Smooth muscle cell (in vitro differentiated cells): ENCODE measurements around the gene SRSF10. TPM values are rescaled to one million over a fixed set of nuclear protein-coding genes. Genes with fewer than 3 reads are reported as not detected.
A peak's percentile ranks its signal among the peaks of the same experiment; 100 is the strongest.

ENCODE experiments used
- DNase-seq: peaks from one replicate; lab custom pipeline; 2025; ENCODE audit not compliant: unreplicated experiment; lab: John Stamatoyannopoulos, UW
- H2AFZ ChIP-seq: fragments of 200-600 bp; sonication (generic); 2 replicates; pipeline ENCODE4 v1.6.0; 2016; ENCODE audit warnings: antibody characterized with exemption, low read depth, mild to moderate bottlenecking
- H3F3A ChIP-seq: fragments of 200-600 bp; sonication (generic); 2 replicates; pipeline ENCODE4 v1.6.0; 2017; ENCODE audit warnings: antibody characterized with exemption, low read depth
- H3K27ac ChIP-seq: fragments of 200-600 bp; sonication (generic); 2 replicates; pipeline ENCODE4 v1.5.1; 2016; ENCODE audit warnings: low read depth, mild to moderate bottlenecking
- H3K27me3 ChIP-seq: fragments of 200-600 bp; sonication (generic); 2 replicates; pipeline ENCODE4 v1.6.1; 2016; ENCODE audit warnings: low read depth, mild to moderate bottlenecking
- H3K36me3 ChIP-seq: fragments of 200-600 bp; sonication (generic); 2 replicates; pipeline ENCODE4 v1.5.1; 2016; ENCODE audit warnings: low read depth
- H3K4me1 ChIP-seq: fragments of 200-600 bp; sonication (generic); 2 replicates; pipeline ENCODE4 v1.5.1; 2016; ENCODE audit warnings: low read depth
- H3K4me2 ChIP-seq: fragments of 200-600 bp; sonication (generic); 2 replicates; pipeline ENCODE4 v1.6.0; 2016; ENCODE audit warnings: mild to moderate bottlenecking
- H3K4me3 ChIP-seq: fragments of 200-600 bp; sonication (generic); 2 replicates; pipeline ENCODE4 v1.5.1; 2016; ENCODE audit warnings: mild to moderate bottlenecking
- H3K79me2 ChIP-seq: fragments of 200-600 bp; sonication (generic); 2 replicates; pipeline ENCODE4 v1.6.0; 2016; ENCODE audit warnings: low read depth, mild to moderate bottlenecking
- H3K9ac ChIP-seq: fragments of 200-600 bp; sonication (generic); 2 replicates; pipeline ENCODE4 v1.6.0; 2016; ENCODE audit warnings: low read depth
- H3K9me3 ChIP-seq: fragments of 200-600 bp; sonication (generic); replicated peaks from 2 replicates; pipeline ENCODE4 v1.5.1; 2016; ENCODE audit warnings: low read depth
- H4K20me1 ChIP-seq: fragments of 200-600 bp; sonication (generic); 2 replicates; pipeline ENCODE4 v1.6.0; 2016; ENCODE audit warnings: low read depth
- WGBS: methylation state at CpG from one replicate; pipeline ENCODE4 v1.1.7; 2016; ENCODE audit warnings: low lambda C conversion rate; 5-methylcytosine and 5-hydroxymethylcytosine counted together
- polyA plus RNA-seq: library from polyadenylated mRNA; unstranded; fragments of >200 nt; fragmentation: Nextera tagmentation; extraction: Ambion mirVana; gene quantifications from 2 replicates; pipeline ENCODE4 v1.2.1, GENCODE V29; 2016
- total RNA-seq: library from RNA; depleted of rRNA; stranded (reverse); fragments of >200 nt; gene quantifications from 2 replicates; pipeline ENCODE4 v1.2.3, GENCODE V29; 2014
- TF ChIP-seq, protein P1 (sequence below): fragments of 200-600 bp; sonication (generic); IDR thresholded peaks from 2 replicates; pipeline ENCODE4 v1.5.1; 2017; ENCODE audit warnings: borderline replicate concordance, mild to moderate bottlenecking, antibody characterized with exemption; ENCODE audit not compliant: insufficient read depth, poor library complexity, severe bottlenecking

Gene SRSF10
- total and polyA plus RNA-seq, 2 experiments from 2014 or later, result 87.1 to 93.7 TPM

- no peak overlapping the region for H2AFZ ChIP-seq
Measured at GRCh38 chr1:24021403-24022266, 41.5 kb upstream of the SRSF10 start.

GRCh38 chr1:24020470-24020869 lies 40.3 kb upstream of the SRSF10 start:
- Histone ChIP-seq H4K20me1 (no peaks in the 10 kb centered on the region), H3K27me3 (no peaks in the 10 kb centered on the region), H3K9me3 (no peaks in the 10 kb centered on the region), H3K4me1 (peaks cover 3% of the 10 kb centered on the region), H3K36me3 (no peaks in the 10 kb centered on the region), H3K79me2 (no peaks in the 10 kb centered on the region), H2AFZ (no peak overlapping the region), H3K4me2 (no peak overlapping the region), H3K4me3 (no peak overlapping the region), H3F3A (peaks cover 8% of the 10 kb centered on the region), H3K27ac (peak overlapping the region; percentile 91), H3K9ac (no peak overlapping the region)
- TF ChIP-seq, protein P1, sequence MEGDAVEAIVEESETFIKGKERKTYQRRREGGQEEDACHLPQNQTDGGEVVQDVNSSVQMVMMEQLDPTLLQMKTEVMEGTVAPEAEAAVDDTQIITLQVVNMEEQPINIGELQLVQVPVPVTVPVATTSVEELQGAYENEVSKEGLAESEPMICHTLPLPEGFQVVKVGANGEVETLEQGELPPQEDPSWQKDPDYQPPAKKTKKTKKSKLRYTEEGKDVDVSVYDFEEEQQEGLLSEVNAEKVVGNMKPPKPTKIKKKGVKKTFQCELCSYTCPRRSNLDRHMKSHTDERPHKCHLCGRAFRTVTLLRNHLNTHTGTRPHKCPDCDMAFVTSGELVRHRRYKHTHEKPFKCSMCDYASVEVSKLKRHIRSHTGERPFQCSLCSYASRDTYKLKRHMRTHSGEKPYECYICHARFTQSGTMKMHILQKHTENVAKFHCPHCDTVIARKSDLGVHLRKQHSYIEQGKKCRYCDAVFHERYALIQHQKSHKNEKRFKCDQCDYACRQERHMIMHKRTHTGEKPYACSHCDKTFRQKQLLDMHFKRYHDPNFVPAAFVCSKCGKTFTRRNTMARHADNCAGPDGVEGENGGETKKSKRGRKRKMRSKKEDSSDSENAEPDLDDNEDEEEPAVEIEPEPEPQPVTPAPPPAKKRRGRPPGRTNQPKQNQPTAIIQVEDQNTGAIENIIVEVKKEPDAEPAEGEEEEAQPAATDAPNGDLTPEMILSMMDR, result no peak
- no peak for DNase-seq
- WGBS, result 93% methylated on average over 3 of the region's 3 CpGs

More at GRCh38 chr1:24021403-24022266, 41.5 kb upstream of the SRSF10 start:
- peak overlapping the region; percentile 82 for H3K27ac ChIP-seq
- no peaks in the 10 kb centered on the region for H3K79me2 ChIP-seq
- H3K4me1 ChIP-seq, result peaks cover 3% of the 10 kb centered on the region
- H3F3A ChIP-seq, result peaks cover 8% of the 10 kb centered on the region
- H3K9me3 ChIP-seq, result no peaks in the 10 kb centered on the region
- H4K20me1 ChIP-seq, result no peaks in the 10 kb centered on the region
- 89% methylated on average over 7 of the region's 7 CpGs for WGBS
- no peak overlapping the region for H3K4me3 ChIP-seq
- TF ChIP-seq, protein P1, result no peak
- DNase-seq, result no peak
- peak overlapping the region; percentile 58 for H3K4me2 ChIP-seq
- no peaks in the 10 kb centered on the region for H3K27me3 ChIP-seq
- no peaks in the 10 kb centered on the region for H3K36me3 ChIP-seq
- peak overlapping the region; percentile 58 for H3K9ac ChIP-seq

- Histone ChIP-seq H3K79me2 (no peaks in the 10 kb centered on the region), H3K4me1 (peaks cover 3% of the 10 kb centered on the region), H4K20me1 (no peaks in the 10 kb centered on the region), H3K36me3 (no peaks in the 10 kb centered on the region), H3K4me2 (no peak overlapping the region), H3F3A (peaks cover 8% of the 10 kb centered on the region), H3K9ac (peak overlapping the region; percentile 72), H3K27me3 (no peaks in the 10 kb centered on the region), H2AFZ (no peak overlapping the region), H3K4me3 (no peak overlapping the region), H3K9me3 (no peaks in the 10 kb centered on the region), H3K27ac (peak overlapping the region; percentile 91)
- DNase-seq, result no peak
- 53% methylated on average over 5 of the region's 5 CpGs for WGBS
- TF ChIP-seq, protein P1, result no peak
Measured at GRCh38 chr1:24020025-24020424, 39.9 kb upstream of the SRSF10 start.
